ENCODE data around the gene PCDHGA5.
A peak's percentile ranks its signal among the peaks of the same experiment; 100 is the strongest.
"Not testable (repeated sequence)": the region's sequence is repeated elsewhere in the genome, so short reads cannot be mapped to it uniquely, and the experiment has no call there.

PCDHGA5 gene

DNA sequence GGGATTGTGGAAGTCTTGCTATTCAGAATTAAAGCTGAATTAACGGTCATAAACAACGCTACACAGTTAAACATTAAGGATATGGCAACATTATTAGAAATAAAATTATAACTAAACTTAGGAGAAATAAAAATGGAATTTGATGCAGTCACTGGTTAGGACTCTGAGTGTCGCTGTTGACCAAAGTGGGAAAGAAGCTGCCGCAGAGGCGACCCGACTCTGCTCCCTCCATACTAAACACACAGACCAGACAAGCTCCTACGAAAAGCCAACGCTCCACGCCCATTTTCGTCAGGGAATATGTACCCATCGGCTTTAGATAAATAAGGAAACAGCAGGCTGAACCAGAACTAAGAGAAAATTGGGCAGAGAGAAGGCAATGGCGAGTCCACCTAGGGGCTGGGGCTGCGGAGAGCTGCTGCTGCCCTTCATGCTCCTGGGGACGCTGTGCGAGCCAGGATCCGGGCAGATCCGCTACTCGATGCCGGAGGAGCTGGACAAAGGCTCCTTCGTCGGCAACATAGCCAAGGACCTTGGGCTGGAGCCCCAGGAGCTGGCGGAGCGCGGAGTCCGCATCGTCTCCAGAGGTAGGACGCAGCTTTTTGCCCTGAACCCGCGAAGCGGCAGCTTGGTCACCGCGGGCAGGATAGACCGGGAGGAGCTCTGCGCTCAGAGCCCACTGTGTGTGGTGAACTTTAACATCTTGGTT, at the start of gene PCDHGA5:
TSS of gene PCDHGA5 (plus strand) at position 211 of the 709 bp plus-strand sequence. CDS start at position 380, 169 bp downstream.
- no peak for DNase-seq (ENCODE audit: low read depth)

DNA sequence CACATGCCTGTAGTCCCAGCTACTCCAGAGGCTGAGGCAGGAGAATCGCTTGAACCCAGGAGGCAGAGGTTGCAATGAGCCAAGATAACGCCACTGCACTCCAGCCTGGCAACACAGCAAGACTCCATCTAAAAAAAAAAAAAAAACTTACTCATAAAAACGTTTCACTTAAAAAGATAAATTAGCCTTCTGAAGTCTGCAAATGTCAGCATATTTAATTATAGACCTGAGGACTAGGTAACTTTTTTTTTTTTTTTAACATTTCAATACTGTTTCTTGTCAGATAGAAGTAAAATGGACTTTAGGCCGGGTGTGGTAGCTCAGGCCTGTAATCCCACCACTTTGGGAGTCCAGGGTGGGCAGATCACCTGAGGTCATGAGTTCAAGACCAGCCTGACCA, 47.0 kb upstream of the PCDHGA5 start:
- DNase-seq (ENCODE audit: low read depth), result not testable (repeated sequence)

DNA sequence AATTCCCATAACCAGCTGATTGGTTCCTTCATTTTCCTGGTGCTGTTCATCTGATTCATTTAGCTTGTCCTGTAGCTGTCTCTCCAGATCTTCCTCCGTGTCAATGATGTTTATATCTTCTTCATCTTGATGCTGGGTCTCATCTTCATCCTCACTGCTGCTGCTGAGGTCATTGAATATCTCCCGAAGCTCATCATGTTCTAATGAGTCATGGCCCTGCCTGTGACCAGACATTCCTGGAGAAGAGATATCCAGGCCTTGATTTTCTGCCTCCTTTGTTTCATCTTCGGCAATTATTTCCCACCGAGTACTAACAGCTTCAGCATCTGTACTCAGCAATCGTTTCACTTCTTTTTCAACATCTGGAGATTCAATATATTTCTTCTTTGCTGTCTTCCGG, 44.8 kb upstream of the PCDHGA5 start:
- DNase-seq (ENCODE audit: low read depth), result no peak

DNA sequence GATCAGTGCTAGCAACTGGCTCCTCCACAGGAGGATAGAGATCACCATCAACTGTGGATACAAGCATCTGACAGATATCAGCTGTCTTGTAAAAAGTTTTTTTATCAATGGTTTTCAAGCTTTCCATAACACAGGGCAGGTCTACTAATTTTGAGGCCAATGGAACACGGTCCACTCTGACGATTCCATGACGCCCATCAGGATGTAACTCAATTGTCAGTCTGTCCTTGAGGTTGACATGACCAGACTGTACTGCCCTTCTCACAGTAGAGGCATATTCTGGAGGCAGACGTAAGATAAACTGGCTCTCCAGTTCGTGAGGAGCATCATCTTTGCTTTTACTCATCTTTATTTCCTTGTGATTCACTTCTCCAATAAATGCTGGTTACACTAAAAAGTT, 44.3 kb upstream of the PCDHGA5 start:
- DNase-seq (ENCODE audit: low read depth), result no peak

DNA sequence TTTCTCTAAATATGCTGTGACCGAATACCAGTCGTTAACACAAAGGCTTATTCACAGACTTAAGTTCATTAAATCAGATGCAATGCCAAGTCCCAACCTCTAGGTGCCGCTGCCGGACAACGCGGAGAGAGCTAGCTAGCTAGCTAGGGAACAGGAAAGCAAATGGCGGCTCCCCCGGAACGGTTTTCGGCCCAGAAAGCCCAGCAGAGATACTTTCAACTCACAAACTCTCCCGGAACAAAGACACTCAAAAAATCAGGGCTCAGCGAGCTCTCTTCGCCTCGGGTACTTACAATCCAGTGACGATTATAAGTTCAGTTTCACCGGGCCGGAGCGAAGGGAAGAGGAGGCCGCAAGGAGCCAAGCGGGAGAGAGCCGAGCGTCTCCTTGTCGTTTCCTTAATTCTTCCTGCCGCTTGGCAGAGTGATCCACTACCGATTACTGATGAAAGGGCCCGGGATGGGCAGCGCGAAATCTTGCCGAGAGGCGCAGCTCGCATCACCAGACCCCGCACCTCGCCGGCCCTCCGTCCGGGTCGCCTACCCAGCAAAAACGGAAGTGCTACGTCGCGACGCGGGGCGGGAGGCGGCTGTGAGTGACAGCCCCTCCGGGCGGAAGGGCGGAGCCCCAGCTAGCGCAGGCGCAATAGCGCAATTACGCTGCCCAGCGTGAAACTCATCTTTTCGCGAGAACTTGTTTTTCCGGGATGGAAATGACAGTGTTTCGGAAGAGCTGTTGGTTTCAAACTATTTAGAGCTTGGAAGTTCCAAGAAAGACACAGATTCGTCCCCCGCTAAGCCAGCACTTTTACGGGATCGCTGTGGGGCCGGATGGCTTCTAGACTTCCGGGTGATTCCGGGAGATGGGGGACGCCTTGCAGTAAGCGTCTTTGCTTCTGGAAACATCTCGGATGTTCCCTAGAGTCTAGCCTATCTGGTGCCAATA, 43.5 kb upstream of the PCDHGA5 start, which contains the start of gene TAF7:
TSS of gene TAF7 (minus strand) at position 560 of the 945 bp plus-strand sequence. CDS start 740 bp downstream, outside the sequence.
- peak; percentile 18 for DNase-seq (ENCODE audit: low read depth)

DNA sequence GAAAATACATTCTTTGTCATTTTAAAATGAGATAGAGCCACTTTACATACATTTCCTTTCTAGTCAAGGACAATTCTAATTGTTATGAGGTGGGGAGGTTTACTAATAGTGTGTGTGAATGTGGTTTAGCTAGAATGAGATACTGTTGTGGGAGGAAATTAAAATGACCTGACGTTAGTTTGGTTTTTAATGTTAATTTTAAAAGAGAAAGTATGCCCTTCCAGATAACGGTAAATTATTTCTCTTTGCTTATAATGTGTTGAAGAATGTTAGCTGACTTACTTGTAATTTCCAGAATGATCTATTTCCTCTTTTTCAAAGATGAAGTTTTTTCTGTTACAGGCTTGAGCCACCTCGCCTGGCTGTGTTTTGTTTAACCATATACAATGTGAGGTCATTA, 41.7 kb upstream of the PCDHGA5 start:
- DNase-seq (ENCODE audit: low read depth), result no peak

DNA sequence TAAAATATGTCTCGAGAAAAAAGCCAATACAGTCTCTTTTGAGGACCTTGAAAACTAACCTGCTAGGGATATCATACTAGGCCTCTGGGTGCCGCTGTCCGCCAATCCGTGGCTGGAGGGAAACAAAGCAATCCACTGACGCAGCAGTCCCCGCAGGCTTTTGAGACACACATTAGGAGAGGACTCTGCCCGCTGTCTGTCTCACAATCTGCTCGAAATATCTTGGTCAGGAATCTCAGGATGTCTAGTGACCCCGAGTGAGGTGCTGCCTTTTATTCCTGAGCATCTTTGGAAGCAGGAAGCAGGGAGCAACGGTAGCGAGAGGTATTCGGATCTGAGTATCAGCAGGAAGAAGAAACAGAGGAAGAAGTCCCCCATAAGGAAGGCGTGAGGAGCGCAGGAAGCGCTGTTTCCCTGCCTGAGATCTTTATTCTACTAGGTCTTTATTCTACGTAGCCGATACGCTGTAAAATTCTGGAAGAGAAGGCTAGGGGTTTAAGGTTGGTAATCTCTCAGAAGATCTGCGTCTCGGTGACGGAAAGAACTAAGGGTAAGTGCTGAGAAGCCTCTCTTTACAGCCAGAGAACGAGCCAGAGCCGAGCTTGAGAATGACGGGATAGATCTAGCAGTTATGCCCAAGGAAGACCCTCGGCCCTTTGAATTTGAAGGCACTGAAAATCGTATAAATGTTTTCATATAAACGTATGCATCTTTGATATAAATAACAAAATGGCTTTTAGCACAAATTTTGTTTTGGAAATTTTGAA, 37.7 kb upstream of the PCDHGA5 start:
- DNase-seq (ENCODE audit: low read depth), result no peak

DNA sequence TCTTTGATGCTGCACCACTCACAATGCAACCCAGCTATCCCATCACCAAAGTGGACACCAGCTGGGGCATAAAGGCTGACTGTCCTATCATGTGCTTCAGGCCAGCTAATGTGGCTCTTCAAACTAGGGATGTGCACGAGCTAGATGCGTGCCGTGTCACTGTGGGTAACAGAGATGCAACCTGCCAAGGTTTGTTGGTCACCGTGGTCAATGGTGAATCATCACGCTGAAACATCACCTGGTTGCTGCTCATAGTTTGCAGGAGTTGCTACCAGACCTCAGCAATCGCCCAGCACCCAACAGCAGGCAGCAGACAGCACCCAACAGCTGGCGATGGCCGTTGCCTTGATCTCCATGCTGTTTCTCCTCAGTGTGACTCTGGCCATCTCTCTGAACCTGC, 35.7 kb upstream of the PCDHGA5 start:
- DNase-seq (ENCODE audit: low read depth), result no peak

DNA sequence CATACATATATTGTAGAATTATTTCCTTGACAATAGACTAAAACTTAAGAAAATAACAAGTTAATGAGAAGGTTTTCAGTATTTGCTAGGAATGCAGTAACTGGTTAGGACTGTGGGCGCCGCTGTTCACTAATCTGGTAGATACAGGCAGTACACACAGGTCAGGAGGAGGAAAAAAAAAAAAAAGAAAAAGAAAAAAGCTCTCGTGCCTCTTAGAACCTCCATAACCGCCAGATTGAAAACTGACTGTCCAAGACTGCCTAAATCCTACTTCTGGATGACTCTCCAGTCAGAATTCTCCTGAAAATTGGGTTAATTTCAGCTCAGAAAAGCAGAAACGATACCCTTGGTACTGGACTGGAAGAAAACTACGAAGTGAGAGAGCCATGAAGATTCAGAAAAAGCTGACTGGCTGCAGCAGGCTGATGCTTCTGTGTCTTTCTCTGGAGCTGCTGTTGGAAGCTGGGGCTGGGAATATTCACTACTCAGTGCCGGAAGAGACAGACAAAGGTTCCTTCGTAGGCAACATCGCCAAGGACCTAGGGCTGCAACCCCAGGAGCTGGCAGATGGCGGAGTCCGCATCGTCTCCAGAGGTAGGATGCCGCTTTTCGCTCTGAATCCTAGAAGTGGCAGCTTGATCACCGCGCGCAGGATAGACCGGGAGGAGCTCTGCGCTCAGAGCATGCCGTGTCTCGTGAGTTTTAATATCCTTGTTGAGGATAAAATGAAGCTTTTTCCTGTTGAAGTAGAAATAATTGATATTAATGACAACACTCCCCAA, 33.5 kb upstream of the PCDHGA5 start, which contains the start of gene PCDHGA1:
TSS of gene PCDHGA1 (plus strand) at position 216 of the 782 bp plus-strand sequence.
- DNase-seq (ENCODE audit: low read depth), result peak; percentile 2

DNA sequence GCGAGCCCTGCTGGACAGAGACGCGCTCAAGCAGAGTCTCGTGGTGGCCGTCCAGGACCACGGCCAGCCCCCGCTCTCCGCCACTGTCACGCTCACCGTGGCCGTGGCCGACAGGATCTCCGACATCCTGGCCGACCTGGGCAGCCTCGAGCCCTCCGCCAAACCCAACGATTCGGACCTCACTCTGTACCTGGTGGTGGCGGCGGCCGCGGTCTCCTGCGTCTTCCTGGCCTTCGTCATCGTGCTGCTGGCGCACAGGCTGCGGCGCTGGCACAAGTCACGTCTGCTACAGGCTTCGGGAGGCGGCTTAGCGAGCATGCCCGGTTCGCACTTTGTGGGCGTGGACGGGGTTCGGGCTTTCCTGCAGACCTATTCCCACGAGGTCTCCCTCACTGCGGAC, 31.4 kb upstream of the PCDHGA5 start:
- DNase-seq (ENCODE audit: low read depth), result not testable (repeated sequence)

DNA sequence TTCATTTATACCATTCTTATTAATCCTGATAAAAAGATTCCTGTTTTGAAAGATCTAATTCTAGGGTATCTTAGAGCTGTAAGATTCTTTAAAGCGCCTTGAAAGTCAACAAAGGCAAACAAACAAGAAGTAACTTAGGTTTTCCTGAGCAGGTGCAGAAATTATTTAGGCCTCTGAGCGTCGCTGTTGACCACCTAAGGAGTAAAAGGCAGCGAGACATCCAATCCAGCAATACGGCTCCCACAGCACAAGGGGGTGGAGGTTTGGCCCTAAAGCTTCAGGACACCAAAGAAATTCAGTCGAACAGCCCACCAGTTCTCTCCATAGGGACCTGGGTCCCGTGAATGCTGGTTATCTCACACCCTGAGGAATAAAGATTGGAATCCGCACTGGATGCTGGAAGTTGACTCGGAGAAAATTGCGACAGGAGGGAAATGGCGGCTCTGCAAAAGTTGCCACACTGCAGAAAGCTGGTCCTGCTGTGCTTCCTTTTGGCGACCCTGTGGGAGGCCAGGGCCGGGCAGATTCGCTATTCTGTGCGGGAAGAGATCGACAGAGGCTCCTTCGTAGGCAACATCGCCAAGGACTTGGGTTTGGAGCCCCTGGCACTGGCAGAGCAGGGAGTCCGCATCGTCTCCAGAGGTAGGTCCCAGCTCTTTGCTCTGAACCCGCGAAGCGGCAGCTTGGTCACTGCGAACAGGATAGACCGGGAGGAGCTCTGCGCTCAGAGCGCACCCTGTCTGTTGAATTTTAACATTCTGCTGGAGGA, 25.2 kb upstream of the PCDHGA5 start, which contains the start of gene PCDHGA2:
TSS of gene PCDHGA2 (plus strand) at position 223 of the 769 bp plus-strand sequence.
- DNase-seq (ENCODE audit: low read depth), result no peak

DNA sequence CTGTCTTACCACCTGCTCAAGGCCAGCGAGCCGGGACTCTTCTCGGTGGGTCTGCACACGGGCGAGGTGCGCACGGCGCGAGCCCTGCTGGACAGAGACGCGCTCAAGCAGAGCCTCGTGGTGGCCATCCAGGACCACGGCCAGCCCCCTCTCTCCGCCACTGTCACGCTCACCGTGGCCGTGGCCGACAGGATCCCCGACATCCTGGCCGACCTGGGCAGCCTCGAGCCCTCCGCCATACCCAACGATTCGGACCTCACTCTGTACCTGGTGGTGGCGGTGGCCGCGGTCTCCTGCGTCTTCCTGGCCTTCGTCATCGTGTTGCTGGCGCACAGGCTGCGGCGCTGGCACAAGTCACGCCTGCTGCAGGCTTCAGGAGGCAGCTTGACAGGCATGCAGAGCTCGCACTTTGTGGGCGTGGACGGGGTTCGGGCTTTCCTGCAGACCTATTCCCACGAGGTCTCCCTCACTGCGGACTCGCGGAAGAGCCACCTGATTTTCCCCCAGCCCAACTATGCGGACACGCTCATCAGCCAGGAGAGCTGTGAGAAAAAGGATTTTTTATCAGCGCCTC, 23.1 kb upstream of the PCDHGA5 start:
- not testable (repeated sequence) for DNase-seq (ENCODE audit: low read depth)

DNA sequence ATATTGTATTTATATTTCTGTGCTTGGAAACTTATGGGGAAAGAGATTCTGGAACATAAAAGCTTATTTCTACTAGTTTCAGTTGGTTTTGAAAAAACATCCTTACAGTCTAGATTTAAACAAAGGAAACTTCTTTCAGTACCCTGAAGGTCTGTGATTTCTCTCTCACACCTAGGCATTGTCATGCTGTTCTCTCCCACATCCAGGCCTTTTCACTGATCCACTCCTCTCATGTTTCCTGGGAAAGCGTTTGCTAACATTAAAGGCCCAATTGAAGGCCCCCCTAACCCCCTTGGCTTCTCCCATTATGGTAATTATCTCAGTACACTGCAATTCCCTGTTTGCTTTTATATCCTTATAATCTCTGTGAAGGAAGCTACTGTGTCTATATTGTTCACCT, 21.2 kb upstream of the PCDHGA5 start:
- DNase-seq (ENCODE audit: low read depth), result no peak

DNA sequence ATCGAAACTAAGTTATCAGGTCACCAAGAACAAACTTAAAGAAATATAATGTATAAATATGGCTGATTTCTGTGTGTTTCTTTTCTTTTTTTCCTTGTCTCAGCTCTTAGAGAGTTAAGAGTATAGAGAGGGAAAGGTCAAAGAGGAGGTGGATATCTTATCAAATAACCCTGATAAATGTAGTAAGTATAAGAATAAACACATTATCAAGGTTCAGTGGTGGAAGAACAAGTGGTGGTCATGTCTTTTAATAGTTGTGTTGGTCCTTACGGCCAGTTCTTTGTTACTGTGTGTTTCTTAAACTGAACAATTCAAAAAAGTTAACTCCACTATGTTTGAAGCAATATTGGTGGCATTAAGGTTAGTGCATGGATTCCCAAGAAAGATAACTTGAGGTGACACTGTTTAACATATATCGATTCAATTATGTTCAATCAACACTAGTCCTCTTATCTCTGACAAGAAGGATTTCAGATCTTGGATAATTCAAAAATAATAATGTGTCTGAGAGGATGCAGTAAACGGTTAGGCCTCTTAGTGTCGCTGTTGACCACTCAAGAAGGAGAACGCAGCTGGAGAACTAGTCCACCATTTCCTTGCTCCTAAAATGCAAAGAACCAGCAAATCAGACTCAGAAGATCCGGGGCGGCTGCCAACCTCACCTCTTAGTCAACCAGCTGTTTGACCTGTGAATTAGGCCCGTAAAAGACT, 20.6 kb upstream of the PCDHGA5 start, which contains the start of gene PCDHGA3:
TSS of gene PCDHGA3 (plus strand) at position 588 of the 711 bp plus-strand sequence. CDS start 205 bp downstream, outside the sequence.
- DNase-seq (ENCODE audit: low read depth), result no peak

DNA sequence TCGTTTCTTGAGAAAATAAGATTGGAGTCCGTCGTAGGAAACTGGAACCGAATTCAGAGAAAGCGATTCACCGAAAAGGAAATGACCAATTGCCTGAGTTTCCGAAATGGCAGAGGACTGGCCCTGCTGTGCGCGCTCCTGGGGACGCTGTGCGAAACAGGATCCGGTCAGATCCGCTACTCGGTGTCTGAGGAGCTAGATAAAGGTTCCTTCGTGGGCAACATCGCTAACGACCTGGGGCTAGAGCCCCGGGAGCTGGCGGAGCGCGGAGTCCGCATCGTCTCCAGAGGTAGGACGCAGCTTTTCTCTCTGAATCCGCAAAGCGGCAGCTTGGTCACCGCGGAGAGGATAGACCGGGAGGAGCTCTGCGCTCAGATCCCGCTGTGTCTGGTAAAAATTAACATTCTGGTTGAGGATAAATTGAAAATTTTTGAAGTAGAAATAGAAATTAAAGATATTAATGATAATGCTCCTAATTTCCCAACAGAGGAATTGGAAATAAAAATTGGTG, 20.0 kb upstream of the PCDHGA5 start:
- DNase-seq (ENCODE audit: low read depth), result no peak

DNA sequence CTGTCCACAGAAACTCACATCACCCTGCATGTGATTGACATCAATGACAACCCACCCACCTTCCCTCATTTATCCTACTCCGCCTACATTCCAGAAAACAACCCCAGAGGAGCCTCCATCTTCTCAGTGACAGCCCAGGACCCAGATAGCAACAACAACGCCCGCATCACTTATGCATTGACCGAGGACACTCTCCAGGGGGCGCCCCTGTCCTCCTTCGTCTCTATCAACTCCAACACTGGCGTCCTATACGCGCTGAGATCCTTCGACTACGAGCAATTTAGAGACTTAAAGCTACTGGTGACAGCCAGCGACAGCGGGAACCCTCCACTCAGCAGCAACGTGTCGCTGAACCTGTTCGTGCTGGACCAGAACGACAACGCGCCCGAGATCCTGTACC, 18.6 kb upstream of the PCDHGA5 start:
- no peak for DNase-seq (ENCODE audit: low read depth)

DNA sequence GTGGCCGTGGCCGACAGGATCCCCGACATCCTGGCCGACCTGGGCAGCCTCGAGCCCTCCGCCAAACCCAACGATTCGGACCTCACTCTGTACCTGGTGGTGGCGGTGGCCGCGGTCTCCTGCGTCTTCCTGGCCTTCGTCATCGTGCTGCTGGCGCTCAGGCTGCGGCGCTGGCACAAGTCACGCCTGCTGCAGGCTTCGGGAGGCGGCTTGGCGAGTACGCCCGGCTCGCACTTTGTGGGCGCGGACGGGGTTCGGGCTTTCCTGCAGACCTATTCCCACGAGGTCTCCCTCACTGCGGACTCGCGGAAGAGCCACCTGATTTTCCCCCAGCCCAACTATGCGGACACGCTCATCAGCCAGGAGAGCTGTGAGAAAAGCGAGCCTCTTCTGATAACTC, 17.9 kb upstream of the PCDHGA5 start:
- DNase-seq (ENCODE audit: low read depth), result not testable (repeated sequence)

DNA sequence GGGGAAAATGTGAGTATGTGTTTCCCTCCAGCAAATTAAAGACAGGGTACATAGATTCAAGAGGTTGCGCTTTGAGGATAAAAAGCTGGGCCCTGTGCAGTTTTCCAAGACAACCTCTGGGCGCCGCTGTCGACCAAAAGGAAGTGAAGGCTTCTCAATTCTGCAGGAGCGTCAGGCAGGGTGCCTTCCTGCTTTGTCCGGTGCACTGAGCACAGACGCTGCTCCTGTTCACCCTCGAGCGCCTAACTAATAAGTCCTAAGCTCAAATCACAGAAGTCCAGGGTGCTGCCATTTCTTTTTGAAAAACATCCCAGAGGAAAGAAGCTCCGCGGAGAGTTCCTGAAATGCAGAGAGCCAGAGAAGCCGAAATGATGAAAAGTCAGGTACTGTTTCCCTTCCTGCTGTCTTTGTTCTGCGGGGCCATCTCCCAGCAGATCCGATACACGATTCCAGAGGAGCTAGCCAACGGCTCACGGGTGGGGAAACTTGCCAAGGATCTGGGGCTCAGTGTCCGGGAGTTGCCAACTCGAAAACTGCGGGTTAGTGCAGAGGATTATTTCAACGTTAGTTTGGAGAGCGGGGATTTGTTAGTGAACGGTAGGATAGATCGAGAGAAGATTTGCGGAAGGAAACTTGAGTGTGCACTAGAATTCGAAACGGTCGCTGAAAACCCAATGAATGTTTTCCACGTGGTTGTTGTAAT, 13.9 kb upstream of the PCDHGA5 start, which contains the start of gene PCDHGB1:
TSS of gene PCDHGB1 (plus strand) at position 183 of the 703 bp plus-strand sequence. CDS start at position 345, 162 bp downstream.
- no peak for DNase-seq (ENCODE audit: low read depth)

Data from HS-5 (cell line).